ENCODE results near the gene MYOD1.

GRCh38 chr11:17691550-17691949 lies 27.8 kb upstream of the MYOD1 start:
- TF ChIP-seq POLR2A (IDR thresholded peaks at IDR 0.05) (no peak), CTCF (IDR thresholded peaks at IDR 0.05) (no peak)

Measured in adrenal gland (tissue), 5 donors.